T47D (cell line): ENCODE measurements around the gene KIF26A.

Source experiments
- DNase-seq, 2 experiments: peaks; one replicate each; pipeline versions ENCODE4 v3.0.0 to v3.0.0-alpha.2; 2011 to 2012; ENCODE audit warnings: low read depth in 1 of 2, low spot score in 1 of 2
- JUND ChIP-seq: IDR thresholded peaks from 2 replicates; pipeline ENCODE4 v1.6.1; 2012; ENCODE audit warnings: low read depth
- in situ Hi-C: cut with HindIII; loops from 2 replicates; pipeline ENCODE4 v1.10.0; 2016; ENCODE audit warnings: low sequenced_read_pairs, low pct_unique_long_range_greater_than_20kb

Gene KIF26A

GRCh38 chr14:104140463-104141331 is 2.3 kb downstream of the KIF26A start:
- no peak for DNase-seq
- no peak for TF ChIP-seq JUND
- in situ Hi-C loops: no loop called here

- no peak for DNase-seq
- TF ChIP-seq JUND: no peak
- in situ Hi-C loops: no loop called here
These were observed 3.3 kb downstream of the KIF26A start for GRCh38 chr14:104141621-104142091.

- DNase-seq: no peak
- in situ Hi-C loops: no loop called here
- TF ChIP-seq JUND: no peak
These were observed 4.0 kb downstream of the KIF26A start for GRCh38 chr14:104142136-104142945.

- in situ Hi-C loops: no loop called here
- TF ChIP-seq JUND: no peak
- peak in 1 of 2 experiments; percentile 20 for DNase-seq
These were observed 4.6 kb downstream of the KIF26A start for GRCh38 chr14:104142946-104143470.

- TF ChIP-seq JUND: no peak
- in situ Hi-C loops: no loop called here
- DNase-seq: no peak
These were observed 5.4 kb downstream of the KIF26A start for GRCh38 chr14:104143521-104144452.

GRCh38 chr14:104144453-104144790 is 6.0 kb downstream of the KIF26A start:
- DNase-seq: no peak
- in situ Hi-C loops: no loop called here
- no peak for TF ChIP-seq JUND

- in situ Hi-C loops: no loop called here
- no peak for TF ChIP-seq JUND
- DNase-seq: no peak
These were observed 6.8 kb downstream of the KIF26A start for GRCh38 chr14:104144911-104145825.

GRCh38 chr14:104145826-104146601 is 7.6 kb downstream of the KIF26A start:
- no peak for DNase-seq
- in situ Hi-C loops: no loop called here
- no peak for TF ChIP-seq JUND

GRCh38 chr14:104146651-104147345 is 8.4 kb downstream of the KIF26A start:
- in situ Hi-C loops: no loop called here
- DNase-seq: no peak
- TF ChIP-seq JUND: no peak

- TF ChIP-seq JUND: no peak
- in situ Hi-C loops: no loop called here
- no peak for DNase-seq
These were observed 9.1 kb downstream of the KIF26A start for GRCh38 chr14:104147346-104148125.
